GM18507 (cell line): ENCODE data around the gene PAK1IP1.
"Not testable (repeated sequence)": the region's sequence is repeated elsewhere in the genome, so short reads cannot be mapped to it uniquely, and the experiment has no call there.

Experiments used
- DNase-seq: peaks from one replicate; pipeline ENCODE4 v3.0.0; 2011; ENCODE audit warnings: low read depth; ENCODE audit not compliant: insufficient read length; ENCODE audit errors: extremely low spot score
- FAIRE-seq: peaks from 2 replicates; lab custom pipeline; 2011; peaks lifted over from hg19 to GRCh38; lab: Jason Lieb, UNC

Gene PAK1IP1, protein sequence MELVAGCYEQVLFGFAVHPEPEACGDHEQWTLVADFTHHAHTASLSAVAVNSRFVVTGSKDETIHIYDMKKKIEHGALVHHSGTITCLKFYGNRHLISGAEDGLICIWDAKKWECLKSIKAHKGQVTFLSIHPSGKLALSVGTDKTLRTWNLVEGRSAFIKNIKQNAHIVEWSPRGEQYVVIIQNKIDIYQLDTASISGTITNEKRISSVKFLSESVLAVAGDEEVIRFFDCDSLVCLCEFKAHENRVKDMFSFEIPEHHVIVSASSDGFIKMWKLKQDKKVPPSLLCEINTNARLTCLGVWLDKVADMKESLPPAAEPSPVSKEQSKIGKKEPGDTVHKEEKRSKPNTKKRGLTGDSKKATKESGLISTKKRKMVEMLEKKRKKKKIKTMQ

DNA sequence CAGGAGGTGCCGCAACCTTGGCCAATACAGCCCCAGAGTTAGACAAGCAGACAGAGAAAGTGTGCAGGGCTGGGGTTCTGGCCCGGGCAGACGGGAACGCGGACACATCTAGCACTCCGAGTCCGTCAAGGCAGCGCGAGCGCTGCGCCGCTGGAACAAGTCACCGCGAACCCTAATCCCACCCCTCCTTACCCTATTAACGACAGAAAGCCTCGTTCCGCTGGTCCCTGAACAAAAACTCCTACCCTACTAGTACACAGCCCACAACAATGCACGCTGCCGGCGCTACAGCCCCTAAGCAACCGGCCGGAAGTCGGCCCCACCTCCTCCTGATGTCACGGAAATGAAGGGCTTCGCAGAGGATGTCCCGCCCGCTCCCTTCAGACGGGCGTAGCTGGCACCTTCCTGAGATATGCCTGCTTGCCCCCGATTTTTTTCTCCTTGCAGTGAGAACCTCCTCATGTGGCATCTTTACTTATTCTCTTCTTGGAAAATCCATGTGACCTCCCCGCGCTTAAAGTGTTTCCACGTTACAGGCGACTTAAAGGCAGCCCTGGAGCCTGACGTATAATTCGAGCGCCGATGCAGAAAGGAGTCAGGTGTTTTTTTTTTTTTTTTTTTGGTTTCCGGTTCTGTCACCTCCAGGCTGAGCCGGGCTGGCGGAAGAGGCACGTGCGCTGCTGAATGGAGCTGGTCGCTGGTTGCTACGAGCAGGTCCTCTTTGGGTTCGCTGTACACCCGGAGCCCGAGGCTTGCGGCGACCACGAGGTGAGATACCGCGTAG, at the start of gene PAK1IP1, which contains the start of gene C6orf52:
TSS of gene PAK1IP1 (plus strand) at position 671 of the 784 bp plus-strand sequence. CDS start at position 685, 14 bp downstream.
TSS of gene C6orf52 (minus strand) at position 315 of the 784 bp plus-strand sequence. CDS start 7,066 bp downstream, outside the sequence.
- FAIRE-seq = peak; percentile 89
- peak; percentile 87 for DNase-seq

DNA sequence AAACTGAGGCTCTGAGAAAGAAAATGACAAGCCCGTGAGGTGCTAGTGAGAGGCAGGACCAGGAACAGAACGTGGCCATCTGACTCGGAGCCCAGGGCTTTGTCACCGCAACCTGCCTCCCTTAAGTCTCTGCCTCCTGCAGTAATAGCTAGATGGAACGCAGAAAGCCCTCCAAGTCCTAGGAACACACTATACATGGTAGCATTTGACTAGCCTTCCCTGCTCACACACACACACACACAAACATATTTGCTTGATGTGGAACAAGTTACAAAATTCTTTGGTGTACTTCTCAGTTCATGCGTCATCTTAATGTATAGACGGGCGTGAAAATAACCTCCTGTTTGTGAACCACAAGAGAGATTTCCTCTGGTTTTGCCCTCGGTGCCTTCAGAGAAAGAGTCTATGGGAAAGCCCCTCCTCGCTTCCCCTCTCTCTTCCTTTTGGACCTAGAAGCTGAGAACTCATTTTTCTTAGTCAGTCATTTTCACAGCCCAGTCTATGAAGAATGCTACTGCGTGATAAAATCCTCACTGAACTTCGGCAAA, 39.2 kb upstream of the PAK1IP1 start:
- peak; percentile 68 for FAIRE-seq
- no peak for DNase-seq

DNA sequence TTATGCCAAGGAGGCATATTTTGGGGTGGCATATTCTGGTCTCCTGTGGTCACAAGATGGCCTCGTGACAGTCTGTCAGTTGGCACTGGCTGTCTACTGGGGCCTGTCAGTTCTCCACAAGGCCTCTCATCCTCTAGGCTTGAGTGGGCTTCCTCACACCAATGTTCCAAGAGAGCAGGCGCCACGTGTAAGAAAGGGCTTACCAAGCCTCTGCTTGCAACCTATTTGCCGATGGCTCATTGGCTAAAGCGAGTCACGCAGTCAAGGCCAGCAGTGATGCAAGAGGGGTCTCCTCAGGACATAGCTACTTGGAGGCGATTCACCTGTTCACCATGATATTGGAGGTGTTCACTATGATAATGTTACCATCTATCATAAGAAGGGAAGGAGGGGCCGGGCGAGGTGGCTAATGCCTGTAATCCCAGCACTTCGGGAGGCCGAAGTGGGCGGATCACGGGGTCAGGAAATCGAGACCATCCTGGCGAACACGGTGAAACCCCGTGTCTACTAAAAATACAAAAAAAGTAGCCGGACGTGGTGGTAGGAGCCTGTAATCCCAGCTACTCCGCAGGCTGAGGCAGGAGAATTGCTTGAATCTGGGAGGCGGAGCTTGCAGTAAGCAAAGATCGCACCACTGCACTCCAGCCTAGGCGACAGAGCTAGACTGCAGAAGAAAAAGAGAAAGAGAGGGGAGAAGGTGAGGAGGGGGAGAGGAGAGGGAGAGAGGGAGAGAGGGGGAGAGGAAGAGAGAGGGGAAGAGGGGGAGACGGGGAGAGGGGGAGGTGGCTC, 35.7 kb upstream of the PAK1IP1 start:
- DNase-seq (no peak), FAIRE-seq (no peak)

DNA sequence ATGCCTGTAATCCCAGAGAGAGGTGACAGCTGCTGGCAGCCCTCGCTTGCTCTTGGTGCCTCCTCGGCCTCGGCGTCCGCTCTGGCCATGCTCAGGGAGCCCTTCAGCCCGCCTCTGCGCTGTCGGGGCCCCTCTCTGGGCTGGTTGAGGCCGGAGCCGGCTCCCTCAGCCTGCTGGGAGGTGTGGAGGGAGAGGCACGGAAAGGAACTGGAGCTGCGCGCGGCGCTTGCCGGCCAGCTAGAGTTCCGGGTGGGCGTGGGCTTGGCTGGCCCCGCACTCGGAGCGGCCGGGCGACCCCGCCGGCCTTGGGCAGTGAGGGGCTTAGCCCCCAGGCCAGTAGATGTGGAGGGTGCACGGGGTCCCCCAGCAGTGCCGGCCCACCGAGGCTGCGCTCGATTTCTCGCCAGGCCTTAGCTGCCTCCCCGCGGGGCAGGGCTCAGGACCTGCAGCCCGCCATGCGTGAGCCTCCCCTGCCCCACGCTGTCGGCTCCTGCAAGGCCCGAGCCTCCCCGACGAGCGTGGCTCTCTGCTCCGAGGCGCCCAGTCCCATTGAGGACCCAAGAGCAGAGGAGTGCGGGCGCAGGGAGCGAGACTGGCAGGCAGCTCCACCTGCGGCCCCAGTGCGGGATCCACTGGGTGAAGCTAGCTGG, 34.9 kb upstream of the PAK1IP1 start:
- no peak for DNase-seq

DNA sequence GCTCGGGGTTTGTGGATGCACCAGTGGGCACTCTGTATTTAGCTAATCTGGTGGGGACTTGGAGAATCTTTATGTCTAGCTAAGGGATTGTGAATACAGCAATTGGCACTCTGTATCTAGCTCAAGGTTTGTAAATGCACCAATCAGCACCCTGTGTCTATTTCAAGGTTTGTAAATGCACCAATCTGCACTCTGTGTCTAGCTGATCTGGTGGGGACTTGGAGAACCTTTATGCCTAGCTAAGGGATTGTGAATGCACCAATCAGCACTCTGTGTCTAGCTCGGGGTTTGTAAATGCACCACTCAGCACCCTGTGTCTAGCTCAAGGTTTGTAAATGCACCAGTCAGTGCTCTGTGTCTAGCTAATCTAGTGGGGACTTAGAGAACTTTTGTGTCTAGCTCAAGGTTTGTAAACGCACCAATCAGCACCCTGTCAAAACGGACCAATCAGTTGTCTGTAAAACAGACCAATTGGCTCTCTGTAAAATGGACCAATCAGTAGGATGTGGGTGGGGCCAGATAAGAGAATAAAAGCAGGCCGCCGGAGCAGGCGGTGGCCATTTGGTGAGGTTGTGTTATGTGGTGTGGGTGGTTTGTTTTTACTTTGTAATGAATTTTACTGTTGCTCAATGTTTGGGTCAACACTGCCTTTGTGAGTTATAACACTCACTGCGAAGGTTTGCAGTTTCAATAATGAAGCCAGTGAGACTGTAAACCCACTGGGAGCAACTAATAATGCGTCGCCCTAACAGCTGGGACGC, 34.2 kb upstream of the PAK1IP1 start:
- DNase-seq, FAIRE-seq: not testable (repeated sequence)

More for the DNA sequence above, 34.9 kb upstream of the PAK1IP1 start:
- no peak for FAIRE-seq

DNA sequence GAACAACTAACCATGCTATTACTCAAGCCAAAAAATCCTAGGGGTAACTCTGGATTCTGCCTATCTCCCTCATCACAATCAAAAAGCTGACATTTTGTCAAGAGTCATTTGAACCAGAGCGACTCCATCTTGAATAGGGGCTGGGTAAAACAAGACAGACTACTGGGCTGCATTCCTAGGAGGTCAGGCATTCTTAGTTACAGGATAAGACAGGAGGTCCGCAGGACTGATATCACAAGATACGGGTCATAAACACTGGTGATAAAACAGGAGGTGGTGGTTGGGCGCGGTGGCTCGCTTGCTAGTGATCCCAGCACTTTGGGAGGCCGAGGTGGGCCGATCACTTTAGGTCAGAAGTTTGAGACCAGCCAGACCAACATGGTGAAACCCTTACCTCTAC, 32.6 kb upstream of the PAK1IP1 start:
- no peak for DNase-seq
- FAIRE-seq = no peak

DNA sequence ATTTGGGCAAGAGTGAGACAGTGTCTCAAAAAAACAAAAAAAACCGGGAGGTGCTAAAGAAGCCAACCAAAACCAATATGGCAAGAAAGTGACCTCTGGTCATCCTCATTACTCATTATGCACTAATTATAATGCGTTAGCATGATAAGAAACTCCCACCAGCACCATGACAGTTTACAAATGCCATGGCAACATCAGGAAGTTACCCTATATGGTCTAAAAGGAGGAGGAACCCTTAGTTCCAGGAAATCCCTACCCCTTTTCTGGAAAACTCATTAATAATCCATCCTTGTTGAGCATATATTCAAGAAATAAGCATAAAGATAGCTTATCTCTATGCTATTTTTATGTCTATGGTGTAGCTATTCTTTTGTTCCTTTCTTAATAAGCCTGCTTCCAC, 32.0 kb upstream of the PAK1IP1 start:
- no peak for DNase-seq
- no peak for FAIRE-seq

DNA sequence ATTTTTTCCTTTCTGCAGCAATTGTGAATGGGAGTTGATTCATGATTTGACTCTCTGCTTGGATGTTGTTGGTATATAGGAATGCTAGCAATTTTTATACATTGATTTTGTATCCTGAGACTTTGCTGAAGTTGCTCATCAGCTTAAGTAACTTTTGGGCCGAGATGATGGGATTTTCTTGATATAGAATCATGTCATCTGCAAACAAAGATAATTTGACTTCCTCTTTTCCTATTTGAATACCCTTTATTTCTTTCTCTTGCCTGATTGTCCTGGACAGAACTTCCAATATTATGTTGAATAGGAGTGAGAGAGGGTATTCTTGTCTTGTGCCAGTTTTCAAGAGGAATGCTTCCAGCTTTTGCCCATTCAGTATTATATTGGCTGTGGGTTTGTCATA, 29.2 kb upstream of the PAK1IP1 start:
- FAIRE-seq, DNase-seq: not testable (repeated sequence)

DNA sequence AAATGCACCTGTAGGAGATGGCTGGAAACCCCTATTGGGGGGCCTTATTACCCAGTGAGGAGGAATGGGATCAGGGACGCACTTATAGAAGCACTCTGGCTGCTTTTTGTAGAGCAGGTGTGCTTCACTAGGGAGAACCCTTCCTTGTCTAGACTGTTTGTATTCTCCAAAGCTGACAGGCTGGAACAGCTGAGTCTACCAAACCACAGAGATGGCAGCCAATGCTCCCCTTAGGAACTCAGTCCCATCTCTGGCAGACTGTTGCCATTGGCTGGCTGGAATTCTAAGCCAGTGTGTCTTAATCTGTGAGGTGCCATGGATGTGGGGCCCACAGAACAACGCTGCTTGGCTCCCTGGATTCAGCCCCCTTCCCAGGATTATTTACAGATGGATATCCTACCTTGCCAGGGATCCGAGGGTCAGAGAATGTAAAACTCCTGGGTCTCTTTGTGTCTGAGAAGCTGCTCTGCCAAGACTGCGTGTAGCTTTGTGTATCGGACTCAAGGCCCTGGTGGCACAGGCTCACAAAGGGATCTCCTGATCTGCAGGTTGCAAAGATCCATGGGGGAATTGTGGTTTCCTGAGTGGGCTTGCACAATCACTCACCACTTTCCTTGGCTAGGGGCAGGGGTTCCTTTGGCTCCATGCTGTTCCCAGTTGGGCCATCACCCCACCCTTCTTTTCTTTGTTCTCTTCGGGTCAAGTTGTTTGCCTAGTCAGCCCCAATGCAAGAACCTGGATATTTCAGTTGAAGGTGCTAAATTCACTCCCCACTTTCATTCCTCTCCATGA, 26.4 kb upstream of the PAK1IP1 start:
- FAIRE-seq = no peak

DNA sequence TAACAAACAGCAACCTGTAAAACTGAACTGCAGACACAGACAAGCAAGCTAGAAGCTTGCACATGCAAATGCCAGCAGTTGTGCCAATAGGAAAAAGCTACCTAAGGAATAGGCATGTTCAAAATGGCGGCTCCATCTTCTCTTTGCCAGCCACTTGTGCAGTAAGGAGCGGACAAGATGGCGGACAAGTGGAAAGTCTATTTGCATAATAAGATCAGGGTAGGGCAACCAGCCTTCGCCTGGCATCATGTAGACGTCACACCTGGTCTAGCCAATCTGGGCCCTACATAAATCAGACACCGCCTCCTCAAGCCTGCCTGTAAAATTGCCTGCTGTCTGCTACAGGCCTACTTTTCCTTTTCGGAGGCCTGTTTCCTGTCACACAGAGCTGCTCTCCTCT, 18.4 kb upstream of the PAK1IP1 start:
- DNase-seq (no peak), FAIRE-seq (no peak)

More for the DNA sequence above, 26.4 kb upstream of the PAK1IP1 start:
- DNase-seq = no peak

DNA sequence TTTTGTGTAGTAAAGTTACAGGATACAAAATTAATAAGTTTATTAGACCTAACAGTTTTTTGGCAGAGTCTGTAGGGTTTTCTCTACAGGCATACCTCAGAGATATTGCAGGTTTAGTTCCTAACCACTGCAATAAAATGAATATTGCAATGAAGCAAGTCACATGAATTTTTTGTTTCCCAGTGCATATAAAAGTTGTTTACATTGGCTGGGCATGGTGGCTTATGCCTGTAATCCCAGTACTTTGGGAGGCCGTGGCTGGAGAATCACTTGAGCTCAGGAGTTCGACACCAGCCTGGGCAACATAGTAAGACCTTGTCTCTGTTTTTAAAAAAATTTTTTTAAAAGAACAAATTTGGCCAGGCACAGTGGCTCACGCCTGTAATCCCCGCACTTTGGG, 16.3 kb upstream of the PAK1IP1 start:
- FAIRE-seq (no peak), DNase-seq (no peak)

DNA sequence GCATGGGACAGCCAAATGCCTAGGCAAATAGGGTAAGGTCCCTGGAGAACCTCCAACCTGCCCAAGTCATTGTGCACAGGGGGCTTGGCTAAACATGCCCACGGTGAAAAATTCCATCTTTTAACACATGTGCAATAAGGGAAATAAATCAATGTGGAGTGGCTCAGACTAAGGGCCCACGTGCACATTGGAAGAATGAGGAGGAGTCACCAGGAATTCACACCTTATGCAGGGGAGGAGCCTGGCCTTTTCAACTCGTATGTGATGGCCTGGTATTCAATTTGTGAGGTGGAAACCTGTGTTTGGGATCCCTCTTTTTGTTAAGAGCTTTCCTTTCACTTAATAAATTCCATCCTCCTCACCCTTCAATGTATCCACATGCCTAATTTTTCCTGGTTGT, 13.0 kb upstream of the PAK1IP1 start:
- no peak for DNase-seq
- no peak for FAIRE-seq

DNA sequence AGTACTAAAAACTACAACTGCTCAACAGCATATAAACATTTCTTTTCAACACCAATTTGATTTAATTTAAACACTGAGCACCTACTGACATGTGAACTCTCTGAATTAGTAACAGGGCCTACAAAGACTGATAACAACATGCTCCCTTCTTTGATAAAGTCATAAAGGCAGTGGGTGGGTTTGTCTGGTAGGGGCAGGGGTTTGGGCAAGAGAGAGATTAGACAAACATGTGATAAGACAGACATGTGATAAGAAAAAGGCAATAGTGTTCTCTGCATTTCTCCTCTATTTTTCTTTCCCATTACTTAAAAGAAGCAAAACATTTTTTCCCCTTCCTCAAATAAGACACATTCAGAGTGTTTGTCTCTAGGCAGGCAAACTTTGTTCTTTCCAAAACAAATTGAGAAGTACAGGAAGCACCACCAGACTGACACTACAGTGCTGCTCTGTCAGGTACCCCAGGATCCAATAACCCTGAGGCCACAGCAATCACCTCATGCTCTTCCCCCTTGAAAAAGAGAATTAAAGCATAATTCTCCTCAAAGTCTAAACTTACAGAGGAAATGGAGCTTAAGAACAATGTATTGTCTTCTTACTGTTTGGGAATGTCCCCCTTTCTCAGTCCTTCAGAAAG, 12.3 kb upstream of the PAK1IP1 start:
- DNase-seq (no peak), FAIRE-seq (no peak)

DNA sequence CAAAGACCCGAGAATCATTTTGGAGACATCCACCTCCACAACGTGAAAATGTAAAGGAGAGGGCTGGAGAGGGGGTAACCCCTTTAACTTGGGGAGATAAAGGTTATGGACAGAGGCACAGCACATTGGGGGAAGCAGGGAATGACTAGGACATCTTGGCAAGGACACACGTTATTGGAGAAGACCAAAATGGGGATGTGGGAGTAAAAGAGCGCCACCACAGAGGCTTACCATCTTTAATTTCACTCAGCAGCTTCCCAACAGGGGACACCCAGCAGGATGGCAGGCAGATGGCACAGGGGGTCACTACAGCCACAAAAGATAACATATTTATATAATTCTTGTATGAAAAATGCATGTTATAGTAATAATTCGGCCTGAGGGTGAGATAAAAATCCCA, 10.2 kb upstream of the PAK1IP1 start:
- no peak for DNase-seq
- FAIRE-seq = no peak

DNA sequence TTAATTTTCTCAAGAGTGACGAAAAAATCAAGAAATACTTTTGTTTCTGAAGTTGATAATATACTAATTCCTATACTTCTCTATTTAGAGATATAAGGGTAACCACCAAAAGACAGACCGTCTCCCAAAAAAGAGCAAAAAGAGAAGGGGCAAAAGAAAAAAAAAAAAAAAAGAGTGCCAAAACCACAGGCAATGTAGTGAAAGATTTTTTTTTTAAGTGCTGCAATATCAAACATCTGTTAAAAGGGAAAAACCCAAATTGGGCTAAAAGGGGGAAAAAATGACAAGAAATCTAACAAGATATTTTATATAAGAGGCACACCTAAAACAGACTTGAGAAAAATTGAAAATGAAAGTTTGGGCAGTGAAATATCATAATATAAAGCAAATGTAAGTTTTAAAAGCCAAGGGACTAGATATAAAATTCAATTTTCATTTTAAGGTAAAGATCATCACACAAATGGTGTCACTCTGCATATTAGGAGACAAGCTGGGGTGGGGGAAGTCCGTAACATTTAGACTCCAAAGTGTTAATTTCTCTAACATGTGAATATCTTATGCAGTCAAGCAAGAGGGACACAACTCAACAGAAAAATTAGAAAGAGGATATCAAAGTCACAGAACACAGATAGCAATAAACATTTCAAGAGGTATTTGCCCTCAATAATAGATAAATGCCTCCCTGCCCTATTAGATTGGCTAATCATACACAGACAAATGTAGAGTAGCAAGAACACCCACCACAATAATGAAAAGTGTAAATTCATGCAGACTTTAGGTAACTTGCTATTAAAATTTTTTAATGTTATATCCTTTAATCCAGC, 9.5 kb upstream of the PAK1IP1 start:
- FAIRE-seq (no peak), DNase-seq (no peak)

DNA sequence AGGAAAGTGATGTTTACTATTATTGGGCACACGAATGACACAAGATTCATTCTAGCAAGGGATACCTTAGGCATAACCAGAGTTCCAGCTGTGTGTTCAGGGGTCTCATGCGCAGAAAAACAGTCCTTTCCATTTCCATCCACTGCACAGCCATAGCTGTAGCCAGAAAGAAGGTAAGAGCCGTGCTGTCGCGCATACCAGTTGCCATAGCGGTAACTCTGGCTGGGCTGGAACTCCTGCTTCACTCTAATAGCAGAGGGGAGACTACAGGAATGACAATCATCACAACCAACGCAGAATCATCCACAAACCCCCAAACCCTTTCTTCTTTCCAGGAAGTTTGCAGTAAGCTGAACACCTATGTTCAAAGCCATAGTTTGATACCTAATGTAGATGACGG, 7.9 kb upstream of the PAK1IP1 start:
- no peak for FAIRE-seq
- DNase-seq = no peak
